NCI-H748 (cell line): Measurements from ENCODE around the gene INHBE.
"Not testable (repeated sequence)": the region's sequence is repeated elsewhere in the genome, so short reads cannot be mapped to it uniquely, and the experiment has no call there.

Experiments used
- DNase-seq: peaks from one replicate; lab custom pipeline; 2025; ENCODE audit not compliant: unreplicated experiment; lab: John Stamatoyannopoulos, UW

Gene INHBE

GRCh38 chr12:57475271-57476161 is 20.4 kb downstream of the INHBE start:
- peak; percentile 39 for DNase-seq

GRCh38 chr12:57476162-57476992 is 21.3 kb downstream of the INHBE start:
- DNase-seq: peak; percentile 31

- no peak for DNase-seq
These were observed 22.0 kb downstream of the INHBE start for GRCh38 chr12:57476993-57477709.

GRCh38 chr12:57477710-57478681 is 22.9 kb downstream of the INHBE start:
- no peak for DNase-seq

- no peak for DNase-seq
These were observed 23.9 kb downstream of the INHBE start for GRCh38 chr12:57479043-57479375.

- DNase-seq: no peak
These were observed 24.4 kb downstream of the INHBE start, which contains the start of gene ARHGAP9 for GRCh38 chr12:57479376-57480115. ARHGAP9 (minus strand) TSS chr12:57479866; CDS start chr12:57479406, 460 bp downstream.

- no peak for DNase-seq
These were observed 26.6 kb downstream of the INHBE start for GRCh38 chr12:57481671-57482070.

GRCh38 chr12:57483466-57483865 is 28.4 kb downstream of the INHBE start:
- DNase-seq: no peak

- no peak for DNase-seq
These were observed 30.6 kb downstream of the INHBE start for GRCh38 chr12:57485695-57486094.

GRCh38 chr12:57487055-57487596 is 32.0 kb downstream of the INHBE start:
- DNase-seq: no peak

- peak; percentile 98 for DNase-seq
These were observed 32.7 kb downstream of the INHBE start, which contains the start of gene MARS1 for GRCh38 chr12:57487597-57488401. MARS1 (plus strand) TSS chr12:57488068; CDS start chr12:57488091, 23 bp downstream.

- DNase-seq: no peak
These were observed 33.5 kb downstream of the INHBE start for GRCh38 chr12:57488402-57489156.

- no peak for DNase-seq
These were observed 34.1 kb downstream of the INHBE start for GRCh38 chr12:57489157-57489641.

GRCh38 chr12:57490126-57490525 is 35.0 kb downstream of the INHBE start:
- DNase-seq: no peak

GRCh38 chr12:57491393-57492280 is 36.5 kb downstream of the INHBE start:
- DNase-seq: no peak

GRCh38 chr12:57495051-57495701 is 40.1 kb downstream of the INHBE start:
- DNase-seq: not testable (repeated sequence)
